Mesenchymal stem cell (in vitro differentiated cells and primary cell): ENCODE measurements around the gene CYP2D6.
A peak's percentile ranks its signal among the peaks of the same experiment; 100 is the strongest.

Experiments used
- DNase-seq: peaks from one replicate; pipeline ENCODE4 v3.0.0-alpha.2; 2013
- H2AFZ ChIP-seq: one replicate; pipeline ENCODE4 v1.6.1; 2013; ENCODE audit warnings: low read depth, mild to moderate bottlenecking, control low read depth, inconsistent platforms, low read length, moderate library complexity
- H2AK5ac ChIP-seq: 2 replicates; pipeline ENCODE4 v1.6.1; 2013; ENCODE audit warnings: low read length, moderate library complexity, mild to moderate bottlenecking, inconsistent platforms; ENCODE audit not compliant: severe bottlenecking
- H2BK120ac ChIP-seq: one replicate; pipeline ENCODE4 v1.6.1; 2013; ENCODE audit warnings: low read depth, mild to moderate bottlenecking, inconsistent platforms, low read length, moderate library complexity
- H2BK12ac ChIP-seq, 2 experiments: one replicate each; pipeline ENCODE4 v1.6.1; 2013; ENCODE audit warnings: inconsistent platforms in 2 of 2, low read length in 2 of 2, mild to moderate bottlenecking in 2 of 2, moderate library complexity in 2 of 2, control low read depth in 1 of 2
- H2BK15ac ChIP-seq: one replicate; pipeline ENCODE4 v1.6.1; 2013; ENCODE audit warnings: mild to moderate bottlenecking, low read depth, inconsistent platforms; ENCODE audit not compliant: poor library complexity, severe bottlenecking
- H2BK5ac ChIP-seq: 2 replicates; pipeline ENCODE4 v1.6.1; 2013; ENCODE audit warnings: low read depth, mild to moderate bottlenecking, low read length, control low read depth, inconsistent platforms; ENCODE audit not compliant: poor library complexity, severe bottlenecking
- H3K14ac ChIP-seq, 2 experiments: one replicate each; pipeline ENCODE4 v1.6.1; 2013; ENCODE audit warnings: inconsistent platforms in 2 of 2, low read length in 2 of 2, control low read depth in 1 of 2, mild to moderate bottlenecking in 1 of 2, moderate library complexity in 1 of 2
- H3K18ac ChIP-seq, 2 experiments: one replicate each; pipeline ENCODE4 v1.6.1; 2013; ENCODE audit warnings: inconsistent platforms in 2 of 2, low read length in 2 of 2, control low read depth in 1 of 2, low read depth in 1 of 2, mild to moderate bottlenecking in 1 of 2
- H3K23ac ChIP-seq, 2 experiments: one replicate each; pipeline ENCODE4 v1.6.1; 2013; ENCODE audit warnings: inconsistent platforms in 2 of 2, low read length in 2 of 2, mild to moderate bottlenecking in 2 of 2, moderate library complexity in 2 of 2, control low read depth in 1 of 2
- H3K27ac ChIP-seq: 2 replicates; pipeline ENCODE4 v1.5.1; 2013; ENCODE audit warnings: mild to moderate bottlenecking, moderate library complexity, low read length, control low read depth, inconsistent platforms; ENCODE audit not compliant: poor library complexity, severe bottlenecking
- H3K27me3 ChIP-seq, 2 experiments: 2 replicates each; pipeline versions ENCODE4 v1.6.1 to v1.7.0; 2013; ENCODE audit warnings: low read length in 2 of 2, mild to moderate bottlenecking in 2 of 2, moderate library complexity in 2 of 2, control low read depth in 1 of 2, inconsistent platforms in 1 of 2; ENCODE audit not compliant: control insufficient read depth in 1 of 2, insufficient read depth in 1 of 2
- H3K36me3 ChIP-seq, 2 experiments: 2 replicates each; pipeline versions ENCODE4 v1.6.1 to v1.7.0; 2013; ENCODE audit warnings: low read length in 2 of 2, control low read depth in 1 of 2, inconsistent platforms in 1 of 2, low read depth in 1 of 2, mild to moderate bottlenecking in 1 of 2; ENCODE audit not compliant: insufficient read depth in 2 of 2, control insufficient read depth in 1 of 2
- H3K4ac ChIP-seq, 2 experiments: one replicate each; pipeline ENCODE4 v1.6.1; 2013; ENCODE audit warnings: inconsistent platforms in 2 of 2, low read length in 2 of 2, mild to moderate bottlenecking in 2 of 2, moderate library complexity in 2 of 2, control low read depth in 1 of 2, low read depth in 1 of 2
- H3K4me1 ChIP-seq: 2 replicates; pipeline ENCODE4 v1.6.1; 2013; ENCODE audit warnings: low read depth, low read length, control low read depth; ENCODE audit not compliant: control insufficient read depth, insufficient read depth
- H3K4me2 ChIP-seq: 2 replicates; pipeline ENCODE4 v1.6.1; 2013; ENCODE audit warnings: low read length, mild to moderate bottlenecking, inconsistent platforms; ENCODE audit not compliant: poor library complexity, severe bottlenecking
- H3K4me3 ChIP-seq, 2 experiments: 2 replicates each; pipeline versions ENCODE4 v1.5.1 to v1.7.0; 2013; ENCODE audit warnings: low read length in 2 of 2, mild to moderate bottlenecking in 2 of 2, control low read depth in 1 of 2, low read depth in 1 of 2; ENCODE audit not compliant: insufficient read depth in 1 of 2
- H3K79me1 ChIP-seq: replicated peaks from 2 replicates; pipeline ENCODE4 v1.6.1; 2013; ENCODE audit warnings: mild to moderate bottlenecking, control low read depth, low read length, inconsistent platforms; ENCODE audit not compliant: poor library complexity, severe bottlenecking
- H3K9ac ChIP-seq: 2 replicates; pipeline ENCODE4 v1.7.0; 2013; ENCODE audit warnings: mild to moderate bottlenecking, low read length, moderate library complexity
- H3K9me3 ChIP-seq: 2 replicates; pipeline ENCODE4 v1.7.0; 2013; ENCODE audit warnings: mild to moderate bottlenecking, low read length; ENCODE audit not compliant: control insufficient read depth
- H4K8ac ChIP-seq: one replicate; pipeline ENCODE4 v1.6.1; 2013; ENCODE audit warnings: inconsistent platforms, mild to moderate bottlenecking, low read length, moderate library complexity
- H4K91ac ChIP-seq: one replicate; pipeline ENCODE4 v1.6.1; 2013; ENCODE audit warnings: mild to moderate bottlenecking, low read length, inconsistent platforms
- WGBS: methylation state at CpG from one replicate; pipeline ENCODE4 v1.1.7; 2013; ENCODE audit warnings: mixed read lengths; 5-methylcytosine and 5-hydroxymethylcytosine counted together

The CYP2D6 gene

DNA sequence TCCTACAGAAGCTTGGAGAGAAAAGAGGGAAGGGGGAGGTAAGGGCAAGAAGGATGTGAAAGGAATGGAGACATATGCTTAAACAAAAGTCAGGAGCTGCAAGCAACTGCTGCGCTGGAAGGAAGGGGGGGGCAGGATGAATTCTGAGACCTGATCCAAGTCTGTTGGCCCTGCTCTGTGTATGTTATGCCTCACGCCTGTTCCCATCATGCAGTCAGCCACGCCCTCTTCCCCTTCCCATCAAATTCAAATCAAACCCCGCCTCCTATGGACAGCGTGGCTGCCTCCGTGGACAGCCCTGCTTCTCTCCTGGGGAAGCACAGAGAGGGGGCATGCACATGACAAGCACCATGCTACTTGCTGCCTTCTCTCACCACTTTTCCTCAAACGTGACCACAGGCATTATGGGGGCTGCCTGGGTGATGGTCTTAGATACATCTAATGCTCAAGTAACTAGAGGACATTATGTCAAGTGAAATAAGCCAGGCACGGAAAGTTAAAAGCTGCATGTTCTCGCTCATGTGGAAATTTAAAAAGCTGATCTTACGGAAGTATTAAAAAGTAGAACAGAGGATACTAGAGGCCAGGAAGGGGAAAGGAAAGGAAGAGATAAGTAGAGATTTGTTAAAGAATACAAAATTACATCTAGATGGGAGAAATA, 45.8 kb upstream of the CYP2D6 start:
- H3K9ac ChIP-seq: no peak overlapping the region
- peak overlapping the region; percentile 1 for H4K91ac ChIP-seq
- H3K4ac ChIP-seq: peak overlapping the region in 1 of 2 experiments; percentile 5
- no peak overlapping the region for H3K23ac ChIP-seq
- DNase-seq: no peak
- H2BK5ac ChIP-seq: no peak overlapping the region
- H2BK120ac ChIP-seq: no peak overlapping the region
- H2BK12ac ChIP-seq: no peak overlapping the region
- H3K36me3 ChIP-seq: peaks cover 6 to 19% of the 10 kb centered on the region in 2 experiments
- H2BK15ac ChIP-seq: no peak overlapping the region
- peak overlapping the region; percentile 23 for H2AK5ac ChIP-seq
- no peak overlapping the region for H3K27ac ChIP-seq
- WGBS: 98% methylated on average over 10 of the region's 10 CpGs
- no peak overlapping the region for H3K14ac ChIP-seq
- H3K27me3 ChIP-seq: no peaks in the 10 kb centered on the region
- no peak overlapping the region for H4K8ac ChIP-seq
- H3K9me3 ChIP-seq: no peaks in the 10 kb centered on the region
- H2AFZ ChIP-seq: no peak overlapping the region
- no peak overlapping the region for H3K4me2 ChIP-seq
- peaks cover 37% of the 10 kb centered on the region for H3K4me1 ChIP-seq
- no peak overlapping the region for H3K4me3 ChIP-seq
- no peak overlapping the region for H3K18ac ChIP-seq
- H3K79me1 ChIP-seq: peaks cover 20% of the 10 kb centered on the region

GRCh38 chr22:42174062-42174461, 43.5 kb upstream of the CYP2D6 start:
- DNase-seq: peak; percentile 61
- peaks cover 30% of the 10 kb centered on the region for H3K4me1 ChIP-seq
- H3K27me3 ChIP-seq: no peaks in the 10 kb centered on the region
- no peak overlapping the region for H3K4me2 ChIP-seq
- no peak overlapping the region for H2BK12ac ChIP-seq
- H2BK120ac ChIP-seq: no peak overlapping the region
- WGBS: 65% methylated on average over 4 of the region's 4 CpGs
- H3K79me1 ChIP-seq: peaks cover 24% of the 10 kb centered on the region
- peaks cover 13 to 27% of the 10 kb centered on the region in 2 experiments for H3K36me3 ChIP-seq
- no peak overlapping the region for H4K8ac ChIP-seq
- no peak overlapping the region for H3K18ac ChIP-seq
- H3K9ac ChIP-seq: no peak overlapping the region
- H3K4me3 ChIP-seq: no peak overlapping the region
- H4K91ac ChIP-seq: peak overlapping the region; percentile 1
- H3K27ac ChIP-seq: no peak overlapping the region
- H3K9me3 ChIP-seq: no peaks in the 10 kb centered on the region
- H2AK5ac ChIP-seq: peak overlapping the region; percentile 45
- H3K23ac ChIP-seq: no peak overlapping the region
- H2AFZ ChIP-seq: no peak overlapping the region
- no peak overlapping the region for H2BK5ac ChIP-seq
- H2BK15ac ChIP-seq: no peak overlapping the region
- no peak overlapping the region for H3K14ac ChIP-seq
- no peak overlapping the region for H3K4ac ChIP-seq

DNA sequence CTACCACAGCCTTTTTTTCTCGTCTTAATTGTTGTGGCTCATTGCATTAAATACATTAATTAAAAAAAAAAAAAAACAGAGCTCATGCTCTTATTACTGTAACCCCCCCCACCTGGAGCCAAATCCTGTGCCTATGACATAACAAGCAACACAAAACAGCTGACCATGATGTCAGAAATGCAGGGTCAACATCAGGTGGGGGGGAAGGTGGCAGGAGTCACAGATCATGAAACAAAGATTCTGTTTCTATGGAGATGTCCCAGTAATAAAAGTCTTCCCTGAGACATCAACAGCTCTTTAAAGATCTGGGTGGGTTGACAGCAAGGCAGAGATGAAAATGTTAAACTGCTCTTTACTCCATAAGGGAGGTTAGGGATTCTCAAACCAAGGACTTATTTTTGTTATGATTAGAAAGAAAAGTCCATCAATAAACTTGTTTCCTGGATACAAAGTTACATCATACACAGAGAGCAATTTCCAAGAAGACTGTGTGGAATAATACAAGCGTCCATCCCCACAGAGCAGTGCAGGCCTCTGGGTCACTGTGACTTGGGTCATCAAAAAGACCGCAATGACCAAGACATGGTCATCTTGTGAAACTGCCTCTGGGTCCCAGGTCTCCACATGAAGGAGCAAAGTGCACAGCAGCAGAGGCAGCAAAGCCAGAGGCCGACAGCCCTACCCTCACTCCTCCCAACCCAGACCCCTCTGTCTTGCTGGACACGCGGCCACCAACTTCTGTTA, 42.7 kb upstream of the CYP2D6 start:
- peak overlapping the region; percentile 1 for H4K91ac ChIP-seq
- no peak overlapping the region for H2AK5ac ChIP-seq
- H3K27me3 ChIP-seq: no peaks in the 10 kb centered on the region
- no peak overlapping the region for H3K4me3 ChIP-seq
- H2AFZ ChIP-seq: no peak overlapping the region
- no peak overlapping the region for H3K4me2 ChIP-seq
- no peak overlapping the region for H2BK120ac ChIP-seq
- H2BK12ac ChIP-seq: no peak overlapping the region
- H3K4ac ChIP-seq: no peak overlapping the region
- H2BK5ac ChIP-seq: no peak overlapping the region
- no peak overlapping the region for H2BK15ac ChIP-seq
- no peak overlapping the region for H3K23ac ChIP-seq
- H3K27ac ChIP-seq: no peak overlapping the region
- H3K4me1 ChIP-seq: peaks cover 30% of the 10 kb centered on the region
- peaks cover 27% of the 10 kb centered on the region for H3K79me1 ChIP-seq
- peak; percentile 41 for DNase-seq
- no peaks in the 10 kb centered on the region for H3K9me3 ChIP-seq
- H3K36me3 ChIP-seq: peaks cover 16 to 28% of the 10 kb centered on the region in 2 experiments
- no peak overlapping the region for H3K14ac ChIP-seq
- H3K18ac ChIP-seq: no peak overlapping the region
- H4K8ac ChIP-seq: no peak overlapping the region
- 95% methylated on average over 5 of the region's 6 CpGs for whole genome bisulfite sequencing
- no peak overlapping the region for H3K9ac ChIP-seq

- Histone ChIP-seq H3K18ac (no peak overlapping the region), H3K27ac (no peak overlapping the region), H2AFZ (no peak overlapping the region), H2BK120ac (no peak overlapping the region), H3K9me3 (no peaks in the 10 kb centered on the region), H4K91ac (no peak overlapping the region), H2AK5ac (no peak overlapping the region), H2BK12ac (no peak overlapping the region), H3K27me3 (no peaks in the 10 kb centered on the region), H3K4me2 (no peak overlapping the region), H4K8ac (no peak overlapping the region), H3K14ac (no peak overlapping the region), H3K23ac (no peak overlapping the region), H3K4ac (no peak overlapping the region), H3K4me3 (no peak overlapping the region), H3K9ac (no peak overlapping the region), H2BK5ac (no peak overlapping the region), H3K36me3 (peaks cover 19 to 26% of the 10 kb centered on the region in 2 experiments), H3K4me1 (peaks cover 30% of the 10 kb centered on the region), H2BK15ac (no peak overlapping the region), H3K79me1 (peaks cover 30% of the 10 kb centered on the region)
- no peak for DNase-seq
- 77% methylated on average over 4 of the region's 5 CpGs for WGBS
Observed at GRCh38 chr22:42172773-42173172, 42.2 kb upstream of the CYP2D6 start.
